ENCODE measurements around the gene NVL. TPM values are rescaled to one million over a fixed set of nuclear protein-coding genes. Genes with fewer than 3 reads are reported as not detected.
"Not testable (repeated sequence)": the region's sequence is repeated elsewhere in the genome, so short reads cannot be mapped to it uniquely, and the experiment has no call there.

The NVL gene
- total and polyA plus RNA-seq, 9 donors, result 17.3 to 26.4 (median 21.1) TPM

DNA sequence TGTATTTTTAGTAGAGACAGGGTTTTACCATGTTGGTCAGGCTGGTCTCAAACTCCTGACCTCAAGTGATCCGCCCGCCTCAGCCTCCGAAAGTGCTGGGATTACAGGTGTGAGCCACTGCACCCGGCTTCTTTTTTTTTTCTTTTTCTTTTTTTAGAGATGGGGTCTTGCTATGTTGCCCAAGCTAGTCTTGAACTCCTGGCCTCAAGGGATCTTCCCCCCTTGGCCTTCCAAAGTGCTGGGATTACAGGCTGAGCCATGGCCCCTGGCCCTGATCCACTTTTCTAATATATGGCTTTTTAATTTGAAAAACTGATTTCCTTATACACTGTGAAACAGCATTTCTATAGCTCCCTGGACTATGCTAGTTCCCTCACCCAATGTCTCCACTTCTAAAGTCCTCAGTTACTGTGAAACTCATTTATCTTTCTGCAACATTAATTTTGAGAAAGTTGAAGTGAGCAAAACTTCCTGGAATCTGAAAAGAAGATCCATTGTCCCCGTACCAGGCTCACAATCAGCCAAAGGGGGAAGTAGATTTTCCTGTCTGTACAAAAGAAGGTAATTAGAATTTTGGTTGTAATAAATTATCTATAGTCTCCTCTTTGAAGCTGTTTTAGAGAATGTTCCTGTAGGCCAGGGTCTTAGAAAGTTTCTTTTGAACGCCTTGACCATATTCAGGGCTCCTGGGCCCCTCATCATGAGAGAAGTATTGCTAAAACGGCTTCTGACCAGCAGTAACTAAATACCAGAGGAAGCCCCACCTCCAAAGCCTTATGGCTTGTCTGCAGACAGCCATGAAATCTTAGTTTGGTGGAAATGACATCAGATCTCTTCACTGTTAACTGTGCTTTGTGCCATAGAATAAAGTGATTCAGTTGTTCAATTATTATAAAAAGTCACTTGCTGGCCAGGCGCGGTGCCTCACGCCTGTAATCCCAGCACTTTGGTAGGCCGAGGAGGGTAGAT lies 112.0 kb downstream of the NVL start:
- Histone ChIP-seq H3K9me3 (replicated peaks; ENCODE audit: control insufficient read depth, low read depth, low read length) (no peaks in the 10 kb centered on the region), H3K4me1 (ENCODE audit: control insufficient read depth, insufficient read depth, low read length) (peaks cover 10% of the 10 kb centered on the region), H3K27ac (ENCODE audit: low read length) (peak overlapping the region; percentile 16), H3K27me3 (ENCODE audit: control insufficient read depth, insufficient read depth, low read length) (no peaks in the 10 kb centered on the region), H3K36me3 (ENCODE audit: control insufficient read depth, insufficient read depth, low read length) (no peaks in the 10 kb centered on the region), H3K4me3 (ENCODE audit: low read length) (no peak overlapping the region)
- DNase-seq, result peak; percentile 23
- WGBS (ENCODE audit: insufficient coverage), result no CpG with 5 or more reads among the region's 11 CpGs

DNA sequence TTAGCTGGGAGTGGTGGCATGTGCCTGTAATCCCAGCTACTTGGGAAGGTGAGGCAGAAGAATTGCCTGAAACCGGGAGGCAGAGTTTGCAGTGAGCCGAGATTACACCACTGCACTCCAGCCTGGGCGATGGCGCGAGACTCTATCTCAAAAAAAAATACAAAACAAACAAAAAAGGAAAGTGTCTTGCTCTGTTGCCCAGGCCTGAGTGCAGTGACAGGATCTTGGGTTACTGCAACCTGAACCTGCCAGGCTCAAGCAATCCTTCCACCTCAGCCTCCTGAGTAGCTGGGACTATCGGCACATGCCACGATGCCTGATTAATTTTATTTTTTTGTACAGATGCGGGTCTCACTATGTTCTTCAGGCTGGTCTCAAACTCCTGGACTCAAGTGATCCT lies 113.6 kb downstream of the NVL start:
- Histone ChIP-seq H3K27ac (ENCODE audit: low read length) (no peak overlapping the region), H3K27me3 (ENCODE audit: control insufficient read depth, insufficient read depth, low read length) (no peaks in the 10 kb centered on the region), H3K9me3 (replicated peaks; ENCODE audit: control insufficient read depth, low read depth, low read length) (no peaks in the 10 kb centered on the region), H3K4me3 (ENCODE audit: low read length) (no peak overlapping the region), H3K36me3 (ENCODE audit: control insufficient read depth, insufficient read depth, low read length) (no peaks in the 10 kb centered on the region), H3K4me1 (ENCODE audit: control insufficient read depth, insufficient read depth, low read length) (peaks cover 21% of the 10 kb centered on the region)
- WGBS (ENCODE audit: insufficient coverage), result 91% methylated on average over 7 of the region's 8 CpGs
- DNase-seq, result no peak

- DNase-seq, result no peak
- Histone ChIP-seq H3K27ac (ENCODE audit: low read length) (no peak overlapping the region), H3K9me3 (replicated peaks; ENCODE audit: control insufficient read depth, low read depth, low read length) (no peaks in the 10 kb centered on the region), H3K4me1 (ENCODE audit: control insufficient read depth, insufficient read depth, low read length) (peaks cover 30% of the 10 kb centered on the region), H3K36me3 (ENCODE audit: control insufficient read depth, insufficient read depth, low read length) (no peaks in the 10 kb centered on the region), H3K4me3 (ENCODE audit: low read length) (no peak overlapping the region), H3K27me3 (ENCODE audit: control insufficient read depth, insufficient read depth, low read length) (no peaks in the 10 kb centered on the region)
- WGBS (ENCODE audit: insufficient coverage), result 53% methylated on average over 2 of the region's 4 CpGs
Observed at GRCh38 chr1:224213438-224214119, 116.4 kb downstream of the NVL start.

DNA sequence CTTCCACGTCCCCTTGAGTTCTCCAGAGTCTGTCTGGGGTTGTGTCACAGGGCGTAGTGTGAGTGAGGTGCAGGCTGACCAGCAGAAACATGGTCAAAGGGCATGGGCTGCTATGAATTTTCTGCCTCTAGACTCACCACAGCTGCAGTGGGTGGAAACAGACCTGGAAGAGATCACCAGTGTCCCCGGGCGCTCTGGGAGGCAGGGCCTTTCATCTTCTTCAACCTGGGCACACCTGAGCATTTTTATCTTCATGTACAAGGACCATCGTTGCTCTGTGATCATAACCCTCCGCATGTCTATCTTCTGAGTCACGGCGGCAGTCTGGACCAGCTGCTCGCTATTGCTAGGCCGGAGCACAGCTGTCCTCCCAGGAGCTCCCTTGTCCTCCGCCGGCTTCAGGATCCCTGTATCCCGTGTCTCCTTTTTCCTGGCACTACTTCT lies 117.3 kb downstream of the NVL start:
- Histone ChIP-seq H3K4me3 (ENCODE audit: low read length) (no peak overlapping the region), H3K36me3 (ENCODE audit: control insufficient read depth, insufficient read depth, low read length) (no peaks in the 10 kb centered on the region), H3K27ac (ENCODE audit: low read length) (peak overlapping the region; percentile 7), H3K9me3 (replicated peaks; ENCODE audit: control insufficient read depth, low read depth, low read length) (no peaks in the 10 kb centered on the region), H3K27me3 (ENCODE audit: control insufficient read depth, insufficient read depth, low read length) (no peaks in the 10 kb centered on the region), H3K4me1 (ENCODE audit: control insufficient read depth, insufficient read depth, low read length) (peaks cover 27% of the 10 kb centered on the region)
- 35% methylated on average over 9 of the region's 13 CpGs for WGBS (ENCODE audit: insufficient coverage)
- peak; percentile 79 for DNase-seq

- H3K4me1 ChIP-seq (ENCODE audit: control insufficient read depth, insufficient read depth, low read length), result peaks cover 27% of the 10 kb centered on the region
- no peaks in the 10 kb centered on the region for H3K27me3 ChIP-seq (ENCODE audit: control insufficient read depth, insufficient read depth, low read length)
- no peaks in the 10 kb centered on the region for H3K36me3 ChIP-seq (ENCODE audit: control insufficient read depth, insufficient read depth, low read length)
- WGBS (ENCODE audit: insufficient coverage), result no CpG with 5 or more reads among the region's 4 CpGs
- no peaks in the 10 kb centered on the region for H3K9me3 ChIP-seq (replicated peaks; ENCODE audit: control insufficient read depth, low read depth, low read length)
- no peak overlapping the region for H3K4me3 ChIP-seq (ENCODE audit: low read length)
- peak; percentile 76 for DNase-seq
- H3K27ac ChIP-seq (ENCODE audit: low read length), result no peak overlapping the region
Observed at GRCh38 chr1:224211206-224211962, 118.6 kb downstream of the NVL start.

- 91% methylated on average over 2 of the region's 10 CpGs for WGBS (ENCODE audit: insufficient coverage)
- H3K4me1 ChIP-seq (ENCODE audit: control insufficient read depth, insufficient read depth, low read length), result peaks cover 16% of the 10 kb centered on the region
Observed at GRCh38 chr1:224205931-224206538, 123.9 kb downstream of the NVL start.

GRCh38 chr1:224205438-224205840 lies 124.5 kb downstream of the NVL start:
- no peaks in the 10 kb centered on the region for H3K9me3 ChIP-seq (replicated peaks; ENCODE audit: control insufficient read depth, low read depth, low read length)
- DNase-seq, result peak; percentile 46
- no peaks in the 10 kb centered on the region for H3K36me3 ChIP-seq (ENCODE audit: control insufficient read depth, insufficient read depth, low read length)
- WGBS (ENCODE audit: insufficient coverage), result 8% methylated on average over 2 of the region's 4 CpGs
- H3K27ac ChIP-seq (ENCODE audit: low read length), result no peak overlapping the region
- H3K4me1 ChIP-seq (ENCODE audit: control insufficient read depth, insufficient read depth, low read length), result peaks cover 16% of the 10 kb centered on the region
- H3K27me3 ChIP-seq (ENCODE audit: control insufficient read depth, insufficient read depth, low read length), result no peaks in the 10 kb centered on the region
- no peak overlapping the region for H3K4me3 ChIP-seq (ENCODE audit: low read length)

More at GRCh38 chr1:224205931-224206538, 123.9 kb downstream of the NVL start:
- not testable (repeated sequence) for DNase-seq; H3K27me3 ChIP-seq (ENCODE audit: control insufficient read depth, insufficient read depth, low read length); H3K4me3 ChIP-seq (ENCODE audit: low read length); H3K9me3 ChIP-seq (replicated peaks; ENCODE audit: control insufficient read depth, low read depth, low read length); H3K27ac ChIP-seq (ENCODE audit: low read length); H3K36me3 ChIP-seq (ENCODE audit: control insufficient read depth, insufficient read depth, low read length)

DNA sequence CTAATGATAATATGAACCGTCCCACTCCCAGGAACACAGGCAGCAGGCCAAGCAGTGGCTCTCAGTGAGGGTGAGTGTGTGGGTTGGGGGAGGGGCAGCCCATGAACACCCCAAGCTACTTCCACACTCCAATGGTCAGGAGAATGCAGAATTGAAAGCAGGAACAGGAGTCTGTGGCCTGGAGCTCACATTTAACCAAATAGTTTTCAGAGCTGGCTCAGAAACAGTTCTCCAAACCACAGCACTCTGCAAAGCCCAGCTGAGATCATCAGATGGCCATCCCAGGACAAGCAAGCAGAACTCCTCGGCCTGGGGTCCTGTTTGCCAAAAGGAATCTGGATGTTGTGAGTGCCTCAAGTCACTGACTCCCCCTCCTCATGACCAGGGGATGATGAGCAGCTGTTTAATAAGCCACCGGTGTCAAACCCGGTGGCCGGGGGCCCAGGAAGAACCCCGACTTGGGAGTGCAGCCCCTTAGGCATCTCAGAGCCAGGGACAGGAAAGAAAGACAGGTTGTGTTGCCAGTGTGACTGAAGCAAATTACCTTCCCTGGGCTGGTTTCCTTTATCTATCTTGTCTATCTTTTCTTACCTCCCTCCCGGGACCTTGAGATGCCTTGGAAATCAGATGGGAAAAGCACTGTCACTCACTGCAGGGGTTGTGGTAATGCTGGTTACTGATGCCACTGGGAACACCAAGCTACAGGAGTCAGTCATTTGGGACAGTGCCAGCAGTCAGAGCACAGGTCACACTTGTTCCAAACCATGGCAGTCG lies 126.5 kb downstream of the NVL start:
- H3K27ac ChIP-seq (ENCODE audit: low read length), result no peak overlapping the region
- no peak overlapping the region for H3K4me3 ChIP-seq (ENCODE audit: low read length)
- H3K4me1 ChIP-seq (ENCODE audit: control insufficient read depth, insufficient read depth, low read length), result peaks cover 9% of the 10 kb centered on the region
- H3K36me3 ChIP-seq (ENCODE audit: control insufficient read depth, insufficient read depth, low read length), result no peaks in the 10 kb centered on the region
- no peaks in the 10 kb centered on the region for H3K27me3 ChIP-seq (ENCODE audit: control insufficient read depth, insufficient read depth, low read length)
- no CpG with 5 or more reads among the region's 8 CpGs for WGBS (ENCODE audit: insufficient coverage)
- no peaks in the 10 kb centered on the region for H3K9me3 ChIP-seq (replicated peaks; ENCODE audit: control insufficient read depth, low read depth, low read length)
- DNase-seq, result peak; percentile 79

- Histone ChIP-seq H3K27me3 (ENCODE audit: control insufficient read depth, insufficient read depth, low read length) (no peaks in the 10 kb centered on the region), H3K27ac (ENCODE audit: low read length) (no peak overlapping the region), H3K4me3 (ENCODE audit: low read length) (no peak overlapping the region), H3K9me3 (replicated peaks; ENCODE audit: control insufficient read depth, low read depth, low read length) (no peaks in the 10 kb centered on the region), H3K4me1 (ENCODE audit: control insufficient read depth, insufficient read depth, low read length) (peaks cover 9% of the 10 kb centered on the region), H3K36me3 (ENCODE audit: control insufficient read depth, insufficient read depth, low read length) (no peaks in the 10 kb centered on the region)
- WGBS (ENCODE audit: insufficient coverage), result 93% methylated on average over 3 of the region's 4 CpGs
- no peak for DNase-seq
Observed at GRCh38 chr1:224201853-224202252, 128.1 kb downstream of the NVL start.

All from muscle of leg (tissue), 11 donors.